IPS-20b (cell line): Measurements from ENCODE around the gene RPL6.

Experiments used
- H3K27ac ChIP-seq: one replicate; pipeline ENCODE4 v1.5.1; 2013; ENCODE audit warnings: low read length
- H3K27me3 ChIP-seq: 2 replicates; pipeline ENCODE4 v1.6.1; 2013; ENCODE audit warnings: mild to moderate bottlenecking, low read length, inconsistent platforms; ENCODE audit not compliant: insufficient read depth
- H3K36me3 ChIP-seq: 2 replicates; pipeline ENCODE4 v1.6.1; 2013; ENCODE audit warnings: low read depth, mild to moderate bottlenecking, inconsistent platforms, low read length, moderate library complexity; ENCODE audit not compliant: insufficient read depth
- H3K4me1 ChIP-seq: 2 replicates; pipeline ENCODE4 v1.6.1; 2013; ENCODE audit warnings: mild to moderate bottlenecking, control low read depth, inconsistent platforms, low read length, moderate library complexity; ENCODE audit not compliant: insufficient read depth
- H3K4me3 ChIP-seq: 2 replicates; pipeline ENCODE4 v1.5.1; 2013; ENCODE audit warnings: mild to moderate bottlenecking, low read length, inconsistent platforms
- H3K9ac ChIP-seq: 2 replicates; pipeline ENCODE4 v1.6.1; 2013; ENCODE audit warnings: low read depth, mild to moderate bottlenecking, inconsistent platforms, low read length, moderate library complexity
- H3K9me3 ChIP-seq: 2 replicates; pipeline ENCODE4 v1.6.1; 2013; ENCODE audit warnings: mild to moderate bottlenecking, low read depth, low read length, inconsistent platforms; ENCODE audit not compliant: insufficient read depth

RPL6 gene

GRCh38 chr12:112370199-112370598, 39.2 kb downstream of the RPL6 start:
- Histone ChIP-seq H3K27me3 (no peaks in the 10 kb centered on the region), H3K27ac (no peak overlapping the region), H3K9ac (no peak overlapping the region), H3K9me3 (no peaks in the 10 kb centered on the region), H3K4me1 (peaks cover 6% of the 10 kb centered on the region; the same call in 1 of the 2 replicates), H3K36me3 (no peaks in the 10 kb centered on the region), H3K4me3 (no peak overlapping the region)

- H3K9ac ChIP-seq = no peak overlapping the region
Observed at GRCh38 chr12:112368856-112369255, 40.5 kb downstream of the RPL6 start.

GRCh38 chr12:112367965-112368364, 41.4 kb downstream of the RPL6 start:
- no peak overlapping the region for H3K4me3 ChIP-seq
- H3K4me1 ChIP-seq = peaks cover 6% of the 10 kb centered on the region; the same call in 1 of the 2 replicates
- H3K27me3 ChIP-seq = no peaks in the 10 kb centered on the region
- H3K9ac ChIP-seq = no peak overlapping the region
- H3K27ac ChIP-seq = no peak overlapping the region
- no peaks in the 10 kb centered on the region for H3K9me3 ChIP-seq
- no peaks in the 10 kb centered on the region for H3K36me3 ChIP-seq

More at GRCh38 chr12:112368856-112369255, 40.5 kb downstream of the RPL6 start:
- H3K4me3 ChIP-seq = no peak overlapping the region
- H3K27me3 ChIP-seq = no peaks in the 10 kb centered on the region
- H3K36me3 ChIP-seq = no peaks in the 10 kb centered on the region
- H3K9me3 ChIP-seq = no peaks in the 10 kb centered on the region
- no peak overlapping the region for H3K27ac ChIP-seq
- H3K4me1 ChIP-seq = peaks cover 6% of the 10 kb centered on the region; the same call in 1 of the 2 replicates

GRCh38 chr12:112362310-112362709, 47.1 kb downstream of the RPL6 start:
- Histone ChIP-seq H3K36me3 (no peaks in the 10 kb centered on the region), H3K9ac (no peak overlapping the region), H3K27ac (no peak overlapping the region), H3K27me3 (no peaks in the 10 kb centered on the region), H3K9me3 (no peaks in the 10 kb centered on the region), H3K4me1 (no peaks in the 10 kb centered on the region), H3K4me3 (no peak overlapping the region)

GRCh38 chr12:112361271-112361670, 48.1 kb downstream of the RPL6 start:
- Histone ChIP-seq H3K9ac (no peak overlapping the region), H3K4me1 (no peaks in the 10 kb centered on the region), H3K36me3 (no peaks in the 10 kb centered on the region), H3K27ac (no peak overlapping the region), H3K4me3 (no peak overlapping the region), H3K9me3 (no peaks in the 10 kb centered on the region), H3K27me3 (no peaks in the 10 kb centered on the region)

- Histone ChIP-seq H3K27ac (no peak overlapping the region), H3K9ac (no peak overlapping the region), H3K4me1 (no peaks in the 10 kb centered on the region), H3K4me3 (no peak overlapping the region), H3K9me3 (no peaks in the 10 kb centered on the region), H3K27me3 (no peaks in the 10 kb centered on the region), H3K36me3 (no peaks in the 10 kb centered on the region)
Observed at GRCh38 chr12:112359290-112359689, 50.1 kb downstream of the RPL6 start.

GRCh38 chr12:112357214-112357613, 52.2 kb downstream of the RPL6 start:
- Histone ChIP-seq H3K27ac (no peak overlapping the region), H3K9ac (no peak overlapping the region), H3K36me3 (no peaks in the 10 kb centered on the region), H3K9me3 (no peaks in the 10 kb centered on the region), H3K4me1 (no peaks in the 10 kb centered on the region), H3K4me3 (no peak overlapping the region), H3K27me3 (no peaks in the 10 kb centered on the region)
